ENCODE results near the gene CLEC18C.
"Not testable (repeated sequence)": the region's sequence is repeated elsewhere in the genome, so short reads cannot be mapped to it uniquely, and the experiment has no call there.

The CLEC18C gene

GRCh38 chr16:70159355-70160348 is 13.9 kb upstream of the CLEC18C start:
- in situ Hi-C loops (cut with MboI; ENCODE audit: low sequenced_read_pairs) = no loop called here

GRCh38 chr16:70160388-70160787 is 13.2 kb upstream of the CLEC18C start:
- in situ Hi-C loops (cut with MboI; ENCODE audit: low sequenced_read_pairs) = no loop called here

- in situ Hi-C loops (cut with MboI; ENCODE audit: low sequenced_read_pairs) = no loop called here
Measured at GRCh38 chr16:70160821-70161220, 12.8 kb upstream of the CLEC18C start.

GRCh38 chr16:70161350-70161749 is 12.2 kb upstream of the CLEC18C start:
- in situ Hi-C loops (cut with MboI; ENCODE audit: low sequenced_read_pairs) = no loop called here

GRCh38 chr16:70162041-70162451 is 11.5 kb upstream of the CLEC18C start:
- in situ Hi-C loops (cut with MboI; ENCODE audit: low sequenced_read_pairs) = no loop called here

GRCh38 chr16:70163596-70163995 is 10.0 kb upstream of the CLEC18C start:
- in situ Hi-C loops (cut with MboI; ENCODE audit: low sequenced_read_pairs) = no loop called here

GRCh38 chr16:70166688-70167087 is 6.9 kb upstream of the CLEC18C start:
- in situ Hi-C loops (cut with MboI; ENCODE audit: low sequenced_read_pairs) = not testable (repeated sequence)

- in situ Hi-C loops (cut with MboI; ENCODE audit: low sequenced_read_pairs) = not testable (repeated sequence)
Measured at GRCh38 chr16:70173916-70174315, 329 bp downstream of the CLEC18C start.

- in situ Hi-C loops (cut with MboI; ENCODE audit: low sequenced_read_pairs) = not testable (repeated sequence)
Measured at GRCh38 chr16:70174387-70174932, 873 bp downstream of the CLEC18C start.

GRCh38 chr16:70187858-70188607 is 14.4 kb downstream of the CLEC18C start:
- in situ Hi-C loops (cut with MboI; ENCODE audit: low sequenced_read_pairs) = not testable (repeated sequence)

- in situ Hi-C loops (cut with MboI; ENCODE audit: low sequenced_read_pairs) = not testable (repeated sequence)
Measured at GRCh38 chr16:70188608-70188915, 15.0 kb downstream of the CLEC18C start.

GRCh38 chr16:70190574-70190973 is 17.0 kb downstream of the CLEC18C start:
- in situ Hi-C loops (cut with MboI; ENCODE audit: low sequenced_read_pairs) = not testable (repeated sequence)

GRCh38 chr16:70196683-70197300 is 23.2 kb downstream of the CLEC18C start:
- in situ Hi-C loops (cut with MboI; ENCODE audit: low sequenced_read_pairs) = not testable (repeated sequence)

- in situ Hi-C loops (cut with MboI; ENCODE audit: low sequenced_read_pairs) = not testable (repeated sequence)
Measured at GRCh38 chr16:70197611-70198010, 24.0 kb downstream of the CLEC18C start.

- in situ Hi-C loops (cut with MboI; ENCODE audit: low sequenced_read_pairs) = not testable (repeated sequence)
Measured at GRCh38 chr16:70198230-70198629, 24.6 kb downstream of the CLEC18C start.

GRCh38 chr16:70198666-70199065 is 25.1 kb downstream of the CLEC18C start:
- in situ Hi-C loops (cut with MboI; ENCODE audit: low sequenced_read_pairs) = not testable (repeated sequence)

GRCh38 chr16:70199170-70199569 is 25.6 kb downstream of the CLEC18C start:
- in situ Hi-C loops (cut with MboI; ENCODE audit: low sequenced_read_pairs) = not testable (repeated sequence)

GRCh38 chr16:70200063-70200462 is 26.5 kb downstream of the CLEC18C start:
- in situ Hi-C loops (cut with MboI; ENCODE audit: low sequenced_read_pairs) = not testable (repeated sequence)

GRCh38 chr16:70203508-70203907 is 29.9 kb downstream of the CLEC18C start:
- in situ Hi-C loops (cut with MboI; ENCODE audit: low sequenced_read_pairs) = not testable (repeated sequence)

- in situ Hi-C loops (cut with MboI; ENCODE audit: low sequenced_read_pairs) = not testable (repeated sequence)
Measured at GRCh38 chr16:70204010-70204409, 30.4 kb downstream of the CLEC18C start.
